Stomach (tissue), 9 donors: ENCODE results near the gene CBLL1. TPM values are rescaled to one million over a fixed set of nuclear protein-coding genes. Genes with fewer than 3 reads are reported as not detected.
A peak's percentile ranks its signal among the peaks of the same experiment; 100 is the strongest.

Source experiments
- DNase-seq, 2 donors: peaks; one replicate each; pipeline versions ENCODE4 v3.0.0 to v3.0.0-alpha.2; 2013 to 2019
- H3K27ac ChIP-seq, 5 donors: fragments of 200-600 bp in 4 of 5; sonication (generic) in 4 of 5; one replicate each; pipeline ENCODE4 v1.5.1; 2013 to 2019; ENCODE audit warnings: mild to moderate bottlenecking in 1 of 5, moderate library complexity in 1 of 5
- H3K27me3 ChIP-seq, 3 donors: fragments of 200-600 bp; sonication (generic); one replicate each; pipeline ENCODE4 v1.5.1; 2017 to 2019; ENCODE audit warnings: mixed run types in 1 of 3
- H3K36me3 ChIP-seq, 4 donors: fragments of 200-600 bp; sonication (generic); 1 replicate in 3 of 4; 2 replicates in 1 of 4; pipeline ENCODE4 v1.5.1; 2016 to 2019
- H3K4me1 ChIP-seq, 4 donors: fragments of 200-600 bp; sonication (generic); one replicate each; pipeline ENCODE4 v1.5.1; 2016 to 2019
- H3K4me3 ChIP-seq, 4 donors: fragments of 200-600 bp; sonication (generic) in 3 of 4; one replicate each; pipeline ENCODE4 v1.5.1; 2016 to 2019; ENCODE audit warnings: mild to moderate bottlenecking in 1 of 4
- H3K9me3 ChIP-seq, 4 donors: fragments of 200-600 bp; sonication (generic); one replicate each; pipeline ENCODE4 v1.5.1; 2016 to 2019
- EP300 ChIP-seq: sonication (generic); formaldehyde crosslinking; IDR thresholded peaks from one replicate; pipeline ENCODE4 v1.6.1; 2017; ENCODE audit warnings: antibody characterized with exemption
- POLR2A ChIP-seq, 4 donors: fragments of 450-650 bp; IDR thresholded peaks; one replicate each; pipeline ENCODE4 v1.6.1; 2016; ENCODE audit warnings: antibody characterized with exemption in 4 of 4, control low read depth in 2 of 4, mild to moderate bottlenecking in 1 of 4, moderate library complexity in 1 of 4
- POLR2AphosphoS5 ChIP-seq, 3 donors: sonication (generic); formaldehyde crosslinking; IDR thresholded peaks; one replicate each; pipeline ENCODE4 v1.6.1; 2016; ENCODE audit warnings: antibody characterized with exemption in 3 of 3
- WGBS, 5 donors: extraction: QIAGEN DNeasy Blood & Tissue Kit in 3 of 5; methylation state at CpG; one replicate each; pipeline versions ENCODE4 v1.1.5 to v1.1.7; 2013 to 2018; 5-methylcytosine and 5-hydroxymethylcytosine counted together
- intact Hi-C: fragments of 100-400 bp; cut with DNase I; formaldehyde crosslinking; loops from one replicate; pipeline ENCODE4 v1.15.1; 2023; ENCODE audit warnings: low total_unique reads
- polyA plus RNA-seq, 3 donors: library from polyadenylated mRNA; stranded (reverse); fragments of 200-250 nt; gene quantifications; one replicate each; pipeline ENCODE4 v1.2.3, GENCODE V29; 2013
- total RNA-seq, 5 donors: library from RNA; depleted of rRNA; stranded (reverse); fragments of >200 nt; gene quantifications; one replicate each; pipeline versions ENCODE4 v1.1.0 to v1.2.3, GENCODE V29; 2014 to 2016
- TF ChIP-seq, protein P1 (sequence below), 7 experiments: fragments of 450-650 bp in 4 of 7; fragments of 200-600 bp in 3 of 7; sonication (generic) in 3 of 7; IDR thresholded peaks; one replicate each; pipeline ENCODE4 v1.5.1; 2016 to 2019; ENCODE audit warnings: antibody characterized with exemption in 7 of 7, control low read depth in 2 of 7, mild to moderate bottlenecking in 1 of 7
- donor health status: healthy with polysubstance abuse.
- donor health status: Bipolar disorder and iron deficiency.
- donor health status: healthy.

CBLL1 gene
- total and polyA plus RNA-seq, 8 donors: 4.8 to 29.4 (median 11.8) TPM

GRCh38 chr7:107697321-107698049 is 46.5 kb upstream of the CBLL1 start:
- H3K4me1 ChIP-seq: no peaks in the 10 kb centered on the region
- TF ChIP-seq EP300 (no peak), POLR2A (IDR thresholded peaks at IDR 0.05) (no peak), POLR2AphosphoS5 (IDR thresholded peaks at IDR 0.05) (no peak)
- TF ChIP-seq, protein P1, sequence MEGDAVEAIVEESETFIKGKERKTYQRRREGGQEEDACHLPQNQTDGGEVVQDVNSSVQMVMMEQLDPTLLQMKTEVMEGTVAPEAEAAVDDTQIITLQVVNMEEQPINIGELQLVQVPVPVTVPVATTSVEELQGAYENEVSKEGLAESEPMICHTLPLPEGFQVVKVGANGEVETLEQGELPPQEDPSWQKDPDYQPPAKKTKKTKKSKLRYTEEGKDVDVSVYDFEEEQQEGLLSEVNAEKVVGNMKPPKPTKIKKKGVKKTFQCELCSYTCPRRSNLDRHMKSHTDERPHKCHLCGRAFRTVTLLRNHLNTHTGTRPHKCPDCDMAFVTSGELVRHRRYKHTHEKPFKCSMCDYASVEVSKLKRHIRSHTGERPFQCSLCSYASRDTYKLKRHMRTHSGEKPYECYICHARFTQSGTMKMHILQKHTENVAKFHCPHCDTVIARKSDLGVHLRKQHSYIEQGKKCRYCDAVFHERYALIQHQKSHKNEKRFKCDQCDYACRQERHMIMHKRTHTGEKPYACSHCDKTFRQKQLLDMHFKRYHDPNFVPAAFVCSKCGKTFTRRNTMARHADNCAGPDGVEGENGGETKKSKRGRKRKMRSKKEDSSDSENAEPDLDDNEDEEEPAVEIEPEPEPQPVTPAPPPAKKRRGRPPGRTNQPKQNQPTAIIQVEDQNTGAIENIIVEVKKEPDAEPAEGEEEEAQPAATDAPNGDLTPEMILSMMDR (IDR thresholded peaks at IDR 0.05): no peak
- intact Hi-C loops: no loop called here
- H3K27me3 ChIP-seq: no peaks in the 10 kb centered on the region
- peak in 1 of 2 donors; percentile 65 for DNase-seq
- no peaks in the 10 kb centered on the region for H3K9me3 ChIP-seq
- no peak overlapping the region for H3K27ac ChIP-seq
- WGBS, 5 donors: 59 to 75% (median 74%) methylated on average over 7 of the region's 7 CpGs
- no peaks in the 10 kb centered on the region for H3K36me3 ChIP-seq
- H3K4me3 ChIP-seq: no peak overlapping the region

- H3K27me3 ChIP-seq: no peaks in the 10 kb centered on the region
- H3K36me3 ChIP-seq: no peaks in the 10 kb centered on the region
- intact Hi-C loops: no loop called here
- TF ChIP-seq, protein P1 (IDR thresholded peaks at IDR 0.05): no peak
- TF ChIP-seq POLR2AphosphoS5 (IDR thresholded peaks at IDR 0.05) (no peak), EP300 (no peak), POLR2A (IDR thresholded peaks at IDR 0.05) (no peak)
- H3K4me1 ChIP-seq: no peaks in the 10 kb centered on the region
- H3K27ac ChIP-seq: no peak overlapping the region
- no peak overlapping the region for H3K4me3 ChIP-seq
- DNase-seq: no peak
- no peaks in the 10 kb centered on the region for H3K9me3 ChIP-seq
These were observed 43.4 kb upstream of the CBLL1 start for GRCh38 chr7:107700570-107700969.

DNA sequence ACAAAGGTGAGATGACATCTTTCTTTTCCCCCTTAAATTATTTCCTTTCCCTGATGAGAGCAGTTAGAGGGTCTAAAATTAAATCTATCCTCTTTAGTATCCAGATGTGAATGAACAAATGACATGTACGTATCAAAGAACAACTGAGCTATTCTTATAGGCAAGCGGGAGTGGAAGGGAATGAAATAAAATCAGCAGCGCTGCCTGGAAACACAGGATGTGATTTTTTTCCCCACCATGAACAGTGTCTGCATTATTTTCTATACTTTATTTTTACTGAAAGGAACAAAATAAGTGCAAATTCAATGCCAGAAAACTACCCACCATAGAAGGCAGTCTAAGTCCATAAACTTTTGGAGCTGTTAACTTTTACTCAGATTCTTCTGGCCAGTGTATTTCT is 42.8 kb upstream of the CBLL1 start:
- no peaks in the 10 kb centered on the region for H3K27me3 ChIP-seq
- H3K4me1 ChIP-seq: no peaks in the 10 kb centered on the region
- intact Hi-C loops: no loop called here
- no peak overlapping the region for H3K27ac ChIP-seq
- no peaks in the 10 kb centered on the region for H3K9me3 ChIP-seq
- no peak for DNase-seq
- 85 to 87% (median 85%) methylated on average over 3 of the region's 3 CpGs for WGBS, 5 donors
- TF ChIP-seq, protein P1 (IDR thresholded peaks at IDR 0.05): no peak
- TF ChIP-seq POLR2AphosphoS5 (IDR thresholded peaks at IDR 0.05) (no peak), EP300 (no peak), POLR2A (IDR thresholded peaks at IDR 0.05) (no peak)
- no peak overlapping the region for H3K4me3 ChIP-seq
- H3K36me3 ChIP-seq: no peaks in the 10 kb centered on the region

DNA sequence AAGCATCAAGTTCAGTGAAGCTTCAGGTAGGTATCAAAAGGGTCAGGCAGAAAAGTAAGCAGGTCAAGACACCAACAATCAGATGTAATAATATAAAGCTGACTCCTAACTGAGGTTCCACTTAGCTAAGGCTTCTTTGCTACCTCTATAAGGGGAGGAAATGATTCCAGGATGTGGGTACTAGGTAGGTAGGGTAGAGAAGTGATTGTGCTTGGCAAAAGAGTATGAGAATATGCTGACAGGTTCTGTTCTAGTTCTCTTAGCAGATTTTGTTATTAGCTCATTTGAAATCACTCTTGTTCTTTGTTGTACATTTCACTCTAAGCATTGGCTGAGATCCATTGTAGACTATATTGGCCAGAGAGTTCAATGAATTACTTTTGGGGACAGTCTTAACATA is 40.7 kb upstream of the CBLL1 start:
- intact Hi-C loops: no loop called here
- no peaks in the 10 kb centered on the region for H3K9me3 ChIP-seq
- TF ChIP-seq EP300 (no peak), POLR2AphosphoS5 (IDR thresholded peaks at IDR 0.05) (no peak), POLR2A (IDR thresholded peaks at IDR 0.05) (no peak)
- TF ChIP-seq, protein P1 (IDR thresholded peaks at IDR 0.05): no peak
- no peaks in the 10 kb centered on the region for H3K27me3 ChIP-seq
- no peak overlapping the region for H3K4me3 ChIP-seq
- H3K36me3 ChIP-seq: no peaks in the 10 kb centered on the region
- no peak overlapping the region for H3K27ac ChIP-seq
- no peaks in the 10 kb centered on the region for H3K4me1 ChIP-seq
- DNase-seq: no peak
